GM18870 (cell line): Measurements from ENCODE around the gene GAB2.
"Not testable (repeated sequence)": the region's sequence is repeated elsewhere in the genome, so short reads cannot be mapped to it uniquely, and the experiment has no call there.

ENCODE experiments used
- ATAC-seq: cut with Tn5 transposase; IDR thresholded peaks from one replicate; pipeline ENCODE4 v1.9.1; 2021; ENCODE audit warnings: moderate library complexity; ENCODE audit not compliant: unreplicated experiment

The GAB2 gene

DNA sequence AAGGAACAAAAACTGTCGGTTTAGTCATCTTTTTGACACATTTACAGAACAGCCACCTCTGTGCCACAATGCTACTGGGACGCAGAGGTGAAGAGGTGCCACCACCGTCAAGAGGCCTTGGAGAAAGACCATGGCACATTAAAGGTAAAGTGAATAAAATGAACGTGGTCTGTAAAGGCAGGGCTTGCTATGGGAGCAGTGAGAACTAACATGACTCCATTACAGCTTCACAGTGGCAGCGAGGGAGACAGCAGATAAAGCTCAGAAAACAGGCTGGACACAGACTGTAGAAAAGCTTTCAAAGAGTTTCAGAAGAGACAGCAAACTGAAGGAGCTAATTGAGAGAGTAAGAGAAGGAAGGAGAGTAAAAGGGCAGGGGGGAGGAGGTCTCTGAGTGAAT is 102.9 kb downstream of the GAB2 start:
- no peak for ATAC-seq

DNA sequence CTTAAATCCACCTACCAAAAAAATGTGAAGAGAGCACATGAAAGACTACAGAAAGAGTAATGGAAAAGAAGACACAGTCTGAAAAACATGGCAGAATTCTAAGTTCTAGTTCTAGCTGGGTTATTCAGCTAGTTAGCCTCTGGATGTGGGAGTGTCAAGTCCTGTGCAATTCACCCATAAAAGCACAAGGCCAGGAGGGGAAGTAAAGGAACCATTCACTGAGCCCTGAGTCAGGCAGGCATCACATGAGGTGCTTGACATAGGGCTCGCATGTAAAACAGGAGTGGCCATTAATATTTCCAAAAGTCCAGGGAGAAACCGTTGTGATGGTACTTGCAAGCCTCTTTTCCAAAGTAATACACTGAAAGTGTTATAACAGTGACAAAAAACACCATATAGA is 103.7 kb downstream of the GAB2 start:
- no peak for ATAC-seq

DNA sequence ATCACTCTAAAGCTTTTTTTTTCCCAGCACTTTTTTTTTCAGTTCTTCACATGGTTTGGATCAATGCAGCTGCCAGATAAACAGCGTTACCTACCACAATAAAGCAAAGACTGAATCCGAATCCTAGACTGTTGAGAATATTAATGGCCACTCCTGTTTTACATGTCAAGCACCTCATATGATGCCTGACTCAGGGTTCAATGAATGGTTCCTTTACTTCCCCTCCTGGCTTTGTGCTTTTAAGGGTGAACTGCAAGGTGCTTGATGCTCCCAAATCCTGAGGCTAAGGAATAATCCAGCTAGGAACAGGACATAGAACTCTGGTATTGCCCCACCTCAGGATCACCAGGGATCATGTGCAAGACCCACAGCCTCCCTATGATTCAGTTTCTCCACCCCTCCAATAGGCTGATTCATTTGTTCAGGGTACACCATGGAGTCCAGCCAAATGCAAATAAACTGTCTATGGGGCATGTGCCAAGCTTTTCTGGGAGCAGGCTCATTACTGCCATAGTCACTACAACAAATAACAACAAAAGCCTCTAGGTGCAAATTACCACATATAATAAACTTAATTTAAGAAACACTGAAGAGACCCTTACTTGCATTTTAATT is 104.3 kb downstream of the GAB2 start:
- ATAC-seq = no peak

DNA sequence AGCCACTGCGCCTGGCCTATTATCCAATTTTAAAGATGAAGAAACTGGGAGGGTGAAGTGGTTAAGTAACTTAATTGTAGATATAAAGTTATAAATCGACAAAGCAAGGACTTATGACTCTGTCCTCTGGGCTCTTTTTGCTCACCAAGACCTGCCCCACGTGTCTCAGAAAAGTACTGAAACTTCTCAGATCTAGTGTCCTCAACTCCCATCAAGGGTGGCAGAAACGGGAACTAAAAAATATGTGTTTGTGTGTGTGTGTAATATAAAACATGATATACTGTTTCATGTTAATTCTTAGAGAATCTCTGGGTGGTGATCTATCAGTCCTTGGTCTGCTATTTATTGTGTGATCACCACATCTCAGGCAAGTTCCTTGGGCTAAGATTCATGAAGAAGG is 104.9 kb downstream of the GAB2 start:
- no peak for ATAC-seq

DNA sequence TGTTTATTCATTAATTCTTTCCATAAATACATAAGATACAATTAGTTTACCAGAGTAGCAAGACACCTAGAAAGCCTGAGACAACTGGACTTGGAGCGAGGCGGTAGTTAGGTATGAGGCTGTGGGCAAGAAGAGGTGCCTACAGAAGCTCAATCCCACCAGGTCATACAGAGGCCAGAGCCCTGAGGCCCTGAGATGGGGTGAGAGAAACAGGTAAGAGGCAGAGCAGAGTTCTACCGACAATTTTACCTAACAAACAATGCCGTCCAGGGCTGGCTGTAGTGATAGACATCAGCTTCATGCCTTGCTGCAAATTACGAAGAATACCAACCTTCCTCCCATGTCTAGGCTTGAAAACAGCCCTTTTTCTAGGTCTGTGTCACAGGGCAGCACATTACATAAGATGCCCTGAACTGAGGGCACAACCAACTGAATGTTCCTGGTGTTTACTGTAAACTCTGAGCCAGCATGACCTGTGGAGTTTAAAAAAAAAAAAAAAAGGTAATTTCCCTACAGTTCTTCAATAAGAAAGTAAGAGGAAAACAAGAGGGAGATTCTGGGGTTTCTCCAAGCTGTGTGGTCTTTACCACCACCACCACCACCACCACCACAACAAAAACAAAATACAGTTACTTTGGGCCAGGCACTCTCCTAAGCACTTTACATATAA is 105.8 kb downstream of the GAB2 start:
- no peak for ATAC-seq

DNA sequence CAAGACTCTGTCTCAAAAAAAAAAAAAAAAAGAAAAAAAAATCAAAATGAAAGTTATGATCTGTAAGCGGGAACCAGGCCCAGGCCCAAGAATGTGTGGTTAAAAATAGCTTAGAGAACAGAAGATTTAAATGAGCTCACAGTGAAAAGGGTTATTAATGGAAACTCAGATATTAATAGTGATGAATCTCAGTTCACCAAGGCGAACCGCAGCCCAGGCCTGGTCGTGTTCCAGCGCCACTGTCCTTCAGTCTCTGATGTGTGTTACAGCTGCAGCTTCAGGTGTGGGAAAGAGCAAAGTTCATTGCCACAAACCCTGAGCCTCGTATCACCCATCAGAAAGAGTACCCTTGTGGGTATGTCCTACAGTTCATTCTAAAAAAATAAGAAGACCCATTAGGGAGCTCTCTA is 107.1 kb downstream of the GAB2 start:
- ATAC-seq = peak; percentile 89

DNA sequence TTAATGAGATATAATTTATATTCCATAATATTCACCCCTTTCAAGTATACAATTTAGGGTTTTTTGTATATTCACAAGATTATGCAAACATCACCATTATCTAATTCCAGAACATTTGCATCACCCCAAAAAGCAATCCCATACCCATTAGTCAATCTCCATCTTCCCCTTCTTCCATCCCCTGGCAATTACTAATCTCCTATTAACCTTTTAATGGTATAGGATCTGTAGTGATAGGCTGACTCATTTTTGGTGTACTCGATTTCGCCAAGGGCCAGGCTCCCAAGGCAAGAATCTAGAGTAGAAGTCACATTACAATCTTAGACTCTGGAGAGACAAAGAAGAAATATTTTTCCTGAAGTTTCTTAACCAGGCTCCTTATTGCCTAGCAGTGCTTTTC is 113.4 kb downstream of the GAB2 start:
- no peak for ATAC-seq

DNA sequence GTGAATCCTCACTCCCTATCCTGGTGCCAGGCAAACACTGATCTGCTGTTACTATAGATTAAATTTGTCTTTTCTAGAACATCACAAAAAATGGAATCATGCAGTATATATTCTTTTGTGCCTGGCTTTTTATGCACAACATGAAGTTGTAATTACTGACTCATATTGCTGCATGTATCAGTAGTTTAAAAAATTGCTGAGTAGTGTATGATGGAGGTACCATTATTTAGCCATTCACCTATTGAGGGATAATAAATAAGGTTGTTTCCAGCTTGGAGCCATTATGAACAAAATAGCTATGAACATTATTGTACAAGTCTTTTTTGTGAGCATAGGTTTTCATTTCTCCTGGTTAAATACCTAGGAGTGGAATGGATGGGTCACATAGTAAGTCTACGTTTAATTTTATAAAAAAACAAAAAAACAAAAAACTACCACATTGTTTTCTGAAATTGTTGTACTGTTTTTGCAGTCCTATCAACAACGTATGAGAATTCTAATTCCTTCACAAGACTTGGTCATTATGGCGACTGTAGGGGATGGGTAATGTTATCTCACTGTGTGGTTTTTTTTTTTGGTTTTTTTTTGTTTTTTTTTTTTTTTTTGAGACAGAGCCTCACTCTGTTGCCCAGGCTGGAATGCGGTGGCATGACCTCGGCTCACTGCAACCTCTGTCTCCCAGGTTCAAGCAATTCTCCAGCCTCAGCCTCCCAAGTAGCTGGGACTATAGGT is 117.3 kb downstream of the GAB2 start:
- ATAC-seq = no peak

DNA sequence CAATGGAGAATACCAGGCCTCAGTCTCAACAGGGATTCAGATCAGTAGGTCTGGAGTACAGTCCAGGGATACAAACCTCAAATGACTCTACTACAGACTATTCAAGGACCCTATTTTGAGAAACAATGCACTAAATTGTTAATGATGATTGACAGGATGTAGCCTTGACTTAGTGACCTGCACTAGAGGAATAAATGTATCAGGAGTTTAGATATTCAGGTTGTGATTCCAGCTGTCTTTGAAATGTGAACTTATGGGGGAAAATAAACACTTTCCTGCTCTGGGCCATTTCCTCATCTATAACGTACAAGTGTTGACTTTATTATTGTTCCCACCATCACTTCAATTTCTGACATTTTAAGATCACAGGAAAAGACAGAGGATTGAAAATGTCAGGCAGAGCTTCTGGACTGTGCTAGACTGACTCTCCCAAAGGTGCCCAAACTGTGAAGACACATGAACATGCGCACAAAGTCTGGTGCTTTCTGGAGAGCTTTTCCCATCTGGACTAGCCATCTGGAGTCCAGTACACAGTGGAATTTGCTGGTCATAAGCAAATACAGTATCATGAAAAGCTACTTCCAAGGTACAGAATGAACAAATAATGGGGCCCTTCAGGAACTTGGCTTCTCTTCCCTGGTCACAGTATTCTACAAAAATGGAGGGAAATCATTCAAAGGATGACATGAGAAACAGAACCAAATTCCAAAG is 118.5 kb downstream of the GAB2 start:
- no peak for ATAC-seq

DNA sequence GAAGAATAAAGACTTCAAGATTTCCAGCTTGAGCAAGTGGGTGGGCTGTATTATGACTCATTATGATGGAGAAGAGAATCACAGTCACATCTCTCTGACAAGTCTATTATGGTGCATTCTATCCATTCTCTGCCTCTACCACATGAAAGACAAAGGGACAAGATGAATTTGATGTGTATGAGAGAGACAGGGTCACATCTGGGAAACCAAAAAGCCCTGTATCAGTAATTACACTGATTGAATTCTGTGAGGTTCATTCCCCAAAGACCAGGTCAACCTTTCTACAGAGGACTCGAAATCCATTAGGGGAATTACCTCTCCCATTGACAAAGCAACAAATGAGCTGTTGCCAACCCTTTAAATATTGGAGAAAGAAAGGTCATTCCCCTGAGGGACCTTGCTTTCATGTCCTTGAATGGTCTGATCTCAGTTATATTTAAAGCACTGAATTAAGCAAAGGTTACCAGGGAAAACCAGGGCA is 119.3 kb downstream of the GAB2 start:
- no peak for ATAC-seq

DNA sequence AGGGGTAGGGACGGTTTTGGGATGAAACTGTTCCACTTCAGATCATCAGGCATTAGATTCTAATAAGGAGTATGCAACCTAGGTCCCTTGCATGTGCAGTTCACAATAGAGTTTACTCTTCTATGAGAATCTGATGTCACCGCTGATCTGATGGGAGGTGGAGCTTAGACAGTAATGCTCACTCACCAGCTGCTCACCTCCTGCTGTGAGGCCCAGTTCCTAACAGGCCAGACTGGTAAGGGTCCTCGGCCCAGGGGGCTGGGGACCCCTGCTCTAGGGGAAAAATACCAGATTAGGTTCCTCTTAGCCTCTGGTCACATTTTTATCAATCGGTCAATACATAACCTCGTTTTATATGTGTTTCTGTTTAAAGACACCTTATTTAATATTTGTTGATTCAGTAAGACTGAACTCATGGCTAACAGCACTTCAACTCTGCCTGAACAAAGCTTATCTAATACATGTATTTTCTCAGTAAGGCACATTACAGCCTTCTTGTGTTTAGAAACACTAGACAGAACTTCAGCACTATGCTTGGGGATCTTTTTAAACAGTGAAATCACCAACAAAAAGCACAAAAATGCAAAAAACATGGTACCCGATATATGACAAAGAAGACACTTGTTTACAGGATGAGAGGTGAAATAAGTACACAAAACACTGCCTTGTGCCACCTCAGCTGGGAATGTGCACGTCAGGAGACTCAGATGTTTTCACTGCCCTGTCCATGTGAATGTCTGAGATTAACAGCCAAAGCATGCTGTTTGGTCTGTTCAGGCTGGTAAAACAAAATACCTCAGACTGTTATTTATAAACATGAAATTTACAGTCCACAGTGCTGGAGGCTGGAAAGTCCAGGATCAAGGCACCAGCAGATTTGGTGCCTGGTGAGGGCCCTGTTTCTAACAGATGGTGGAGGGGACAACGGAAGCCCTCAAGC is 121.4 kb downstream of the GAB2 start:
- no peak for ATAC-seq

DNA sequence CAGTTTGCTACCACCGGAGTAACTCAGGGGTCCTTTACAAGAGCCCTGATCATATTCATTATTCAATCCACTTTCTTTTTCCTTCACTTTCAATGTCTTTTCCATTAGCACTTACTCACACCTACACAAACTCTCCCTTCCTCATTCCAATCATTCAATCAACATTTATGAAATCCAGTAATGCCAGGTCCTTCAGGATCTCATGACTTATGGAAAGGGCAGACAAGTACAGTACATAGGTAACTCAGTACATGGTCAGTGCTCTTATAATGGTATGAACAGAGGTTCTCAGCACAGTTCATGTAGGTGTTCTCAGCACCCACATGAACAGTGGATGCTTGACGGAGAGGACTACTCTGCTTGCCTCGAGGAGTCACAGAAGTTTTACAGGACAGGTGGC is 122.3 kb downstream of the GAB2 start:
- no peak for ATAC-seq

DNA sequence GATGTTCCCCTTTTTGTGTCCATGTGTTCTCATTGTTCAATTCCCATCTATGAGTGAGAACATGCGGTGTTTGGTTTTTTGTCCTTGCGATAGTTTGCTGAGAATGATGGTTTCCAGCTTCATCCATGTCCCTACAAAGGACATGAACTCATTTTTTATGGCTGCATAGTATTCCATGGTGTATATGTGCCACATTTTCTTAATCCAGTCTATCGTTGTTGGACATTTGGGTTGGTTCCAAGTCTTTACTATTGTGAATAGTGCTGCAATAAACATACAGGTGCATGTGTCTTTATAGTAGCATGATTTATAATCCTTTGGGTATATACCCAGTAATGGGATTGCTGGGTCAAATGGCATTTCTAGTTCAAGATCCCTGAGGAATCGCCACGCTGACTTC is 123.5 kb downstream of the GAB2 start:
- not testable (repeated sequence) for ATAC-seq

DNA sequence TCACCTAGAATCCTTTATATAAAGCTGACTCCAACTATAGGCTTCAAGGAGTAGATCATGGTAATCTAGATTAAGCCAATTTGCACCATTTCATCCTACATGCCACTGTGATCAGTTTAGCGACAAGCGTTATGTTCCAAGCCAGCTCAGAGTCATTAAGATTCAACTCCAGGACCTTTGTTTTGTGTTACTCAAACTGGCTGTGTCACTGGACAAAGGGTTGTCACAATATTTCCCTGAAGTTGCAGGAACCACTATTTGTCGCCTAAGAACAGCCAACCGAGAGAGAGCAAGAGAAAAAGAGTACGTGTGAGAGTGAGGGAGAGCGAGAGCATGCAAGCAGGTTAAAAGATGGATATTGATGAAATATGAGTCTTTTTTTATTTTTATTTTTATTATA is 124.1 kb downstream of the GAB2 start:
- no peak for ATAC-seq

DNA sequence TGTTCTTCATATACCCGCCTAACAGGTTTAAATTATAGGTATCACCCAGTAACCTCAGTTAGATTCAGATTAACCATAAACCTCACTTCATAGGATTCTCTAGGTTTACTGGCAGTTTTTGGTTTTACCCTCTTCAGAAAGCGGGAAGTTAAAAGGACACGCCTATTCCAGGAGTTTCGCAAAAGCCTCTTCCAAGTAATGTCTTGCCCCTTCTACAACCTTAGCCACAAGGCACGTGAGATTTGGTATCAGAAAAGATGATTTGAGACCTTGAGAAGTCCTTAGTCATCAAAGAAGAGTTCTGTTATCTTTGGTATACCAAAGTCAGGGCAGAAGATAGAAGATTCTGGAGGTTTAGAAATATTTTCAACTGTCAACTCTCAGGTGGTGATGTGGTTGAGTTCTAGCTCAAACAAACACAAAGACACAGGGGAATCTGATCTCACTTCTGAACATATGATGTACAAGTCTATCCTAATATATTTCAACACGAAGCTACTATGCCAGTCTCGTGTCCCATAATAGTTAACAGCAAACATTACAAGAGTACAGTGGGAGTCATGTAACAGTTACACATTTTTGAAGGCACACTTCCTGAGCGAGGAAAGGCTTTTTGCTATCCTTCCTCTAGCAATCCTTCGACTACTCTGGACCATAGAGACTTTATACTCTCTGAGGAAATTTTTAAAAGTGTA is 125.4 kb downstream of the GAB2 start:
- no peak for ATAC-seq

DNA sequence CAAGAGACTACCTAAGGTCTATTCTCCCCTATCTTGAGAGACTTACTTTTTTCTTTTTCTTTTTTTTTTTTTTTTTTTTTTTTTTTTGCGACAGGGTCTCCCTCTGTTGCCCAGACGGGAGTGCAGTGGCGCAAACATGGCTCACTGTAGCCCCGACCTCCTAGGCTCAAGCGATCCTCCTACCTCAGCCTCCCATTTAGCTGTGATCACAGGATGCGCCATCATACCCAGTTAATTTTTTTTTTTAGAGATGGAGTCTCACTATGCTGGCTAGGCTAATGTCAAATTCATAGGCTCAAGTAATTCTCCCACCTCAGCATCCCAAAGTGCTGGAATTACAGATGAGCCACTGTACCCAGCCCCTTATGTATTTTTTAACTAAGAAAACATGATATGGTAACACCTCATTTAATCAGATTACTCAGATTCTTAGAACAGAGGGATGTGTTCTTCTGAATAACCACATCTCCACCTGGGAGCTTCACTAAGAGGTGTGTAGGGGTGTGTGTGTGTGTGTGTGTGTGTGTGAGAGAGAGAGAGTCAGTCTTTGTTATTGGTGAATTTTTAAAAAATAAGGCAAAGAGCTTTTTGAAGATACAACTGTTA is 126.0 kb downstream of the GAB2 start:
- ATAC-seq = no peak

DNA sequence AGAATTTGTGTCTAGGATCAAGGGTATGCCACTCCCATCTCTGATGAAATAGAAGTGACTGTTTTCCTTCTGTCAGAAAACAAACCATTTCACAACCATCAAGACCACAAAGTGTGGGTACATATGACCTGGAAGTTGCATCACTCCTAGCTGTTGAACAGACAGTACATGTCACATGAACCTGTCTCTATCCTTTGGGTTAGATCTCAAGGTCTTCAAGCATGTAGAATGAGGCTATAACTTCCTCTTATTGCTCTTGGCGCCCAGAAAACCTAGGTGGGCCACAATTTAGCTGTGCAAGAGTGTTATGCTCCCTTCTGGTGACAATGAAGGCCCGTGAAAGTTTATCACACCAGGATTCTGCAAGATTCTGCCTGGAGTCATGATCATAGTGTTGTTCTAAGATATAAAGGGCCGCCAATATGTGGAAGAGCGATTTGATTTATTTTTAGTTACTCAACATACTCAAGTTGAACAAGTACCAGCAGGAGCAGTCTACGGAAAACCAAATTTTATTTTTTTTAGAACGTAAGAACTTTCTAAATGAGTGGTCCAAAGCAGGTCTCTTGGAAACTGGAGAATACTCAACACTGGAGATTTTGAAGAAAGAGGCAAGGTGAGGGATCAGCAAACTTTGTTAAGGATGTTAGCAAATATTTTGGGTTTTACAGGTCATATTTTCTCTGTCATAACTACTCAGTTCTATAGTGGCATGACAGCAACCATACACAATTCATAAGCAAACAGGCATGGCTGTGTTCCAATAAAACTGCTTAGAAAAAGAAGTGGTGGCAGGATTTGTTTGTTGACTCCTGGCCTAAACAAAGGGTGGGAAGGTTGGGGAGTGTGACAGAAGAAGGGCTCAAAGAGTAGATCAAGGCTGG is 127.1 kb downstream of the GAB2 start:
- ATAC-seq = no peak

DNA sequence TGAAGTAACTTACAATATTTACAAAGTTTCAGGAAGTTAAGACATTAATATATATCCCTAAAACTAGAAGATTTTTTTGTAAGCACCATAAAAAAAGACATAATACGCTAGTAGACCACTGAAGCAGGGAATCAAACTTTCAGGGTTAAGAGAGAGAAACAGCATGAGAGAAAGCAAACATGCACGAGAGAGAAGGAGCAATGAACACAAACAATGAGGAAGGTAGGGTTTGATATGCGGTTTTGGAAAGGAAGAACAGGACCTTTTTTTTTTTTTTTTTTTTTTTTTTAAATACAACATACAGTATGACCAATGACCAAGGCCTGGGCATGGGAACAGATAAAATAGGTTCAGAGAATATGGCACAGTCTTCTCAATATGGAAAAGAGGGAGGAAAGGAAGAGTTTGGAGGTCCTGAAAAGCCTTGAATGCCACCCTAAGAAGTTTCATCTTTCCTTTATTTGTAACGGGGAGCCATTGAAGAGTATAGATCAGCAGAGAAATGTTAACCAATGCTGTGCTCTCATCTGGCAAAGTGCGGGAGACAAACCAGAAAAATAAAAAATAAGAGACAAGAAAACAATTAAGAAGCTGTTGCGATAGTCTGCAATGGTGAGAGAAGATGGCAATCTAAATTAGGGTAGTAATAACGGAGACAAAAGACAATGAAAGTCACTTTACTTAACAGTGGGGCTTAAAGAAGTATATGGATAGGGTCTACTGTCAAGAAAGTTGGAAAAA is 127.9 kb downstream of the GAB2 start:
- ATAC-seq = no peak
